Iris pigment epithelial cell (primary cell): ENCODE data around the gene FAM120A.
"Not testable (repeated sequence)": the region's sequence is repeated elsewhere in the genome, so short reads cannot be mapped to it uniquely, and the experiment has no call there.

Source experiments
- DNase-seq: peaks from one replicate; pipeline ENCODE4 v3.0.0-alpha.2; 2011; ENCODE audit warnings: low read depth

FAM120A gene, protein sequence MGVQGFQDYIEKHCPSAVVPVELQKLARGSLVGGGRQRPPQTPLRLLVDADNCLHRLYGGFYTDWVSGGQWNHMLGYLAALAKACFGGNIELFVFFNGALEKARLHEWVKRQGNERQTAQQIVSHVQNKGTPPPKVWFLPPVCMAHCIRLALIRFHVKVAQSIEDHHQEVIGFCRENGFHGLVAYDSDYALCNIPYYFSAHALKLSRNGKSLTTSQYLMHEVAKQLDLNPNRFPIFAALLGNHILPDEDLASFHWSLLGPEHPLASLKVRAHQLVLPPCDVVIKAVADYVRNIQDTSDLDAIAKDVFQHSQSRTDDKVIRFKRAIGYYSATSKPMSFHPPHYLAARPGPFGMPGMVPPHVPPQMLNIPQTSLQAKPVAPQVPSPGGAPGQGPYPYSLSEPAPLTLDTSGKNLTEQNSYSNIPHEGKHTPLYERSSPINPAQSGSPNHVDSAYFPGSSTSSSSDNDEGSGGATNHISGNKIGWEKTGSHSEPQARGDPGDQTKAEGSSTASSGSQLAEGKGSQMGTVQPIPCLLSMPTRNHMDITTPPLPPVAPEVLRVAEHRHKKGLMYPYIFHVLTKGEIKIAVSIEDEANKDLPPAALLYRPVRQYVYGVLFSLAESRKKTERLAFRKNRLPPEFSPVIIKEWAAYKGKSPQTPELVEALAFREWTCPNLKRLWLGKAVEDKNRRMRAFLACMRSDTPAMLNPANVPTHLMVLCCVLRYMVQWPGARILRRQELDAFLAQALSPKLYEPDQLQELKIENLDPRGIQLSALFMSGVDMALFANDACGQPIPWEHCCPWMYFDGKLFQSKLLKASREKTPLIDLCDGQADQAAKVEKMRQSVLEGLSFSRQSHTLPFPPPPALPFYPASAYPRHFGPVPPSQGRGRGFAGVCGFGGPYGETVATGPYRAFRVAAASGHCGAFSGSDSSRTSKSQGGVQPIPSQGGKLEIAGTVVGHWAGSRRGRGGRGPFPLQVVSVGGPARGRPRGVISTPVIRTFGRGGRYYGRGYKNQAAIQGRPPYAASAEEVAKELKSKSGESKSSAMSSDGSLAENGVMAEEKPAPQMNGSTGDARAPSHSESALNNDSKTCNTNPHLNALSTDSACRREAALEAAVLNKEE

DNA sequence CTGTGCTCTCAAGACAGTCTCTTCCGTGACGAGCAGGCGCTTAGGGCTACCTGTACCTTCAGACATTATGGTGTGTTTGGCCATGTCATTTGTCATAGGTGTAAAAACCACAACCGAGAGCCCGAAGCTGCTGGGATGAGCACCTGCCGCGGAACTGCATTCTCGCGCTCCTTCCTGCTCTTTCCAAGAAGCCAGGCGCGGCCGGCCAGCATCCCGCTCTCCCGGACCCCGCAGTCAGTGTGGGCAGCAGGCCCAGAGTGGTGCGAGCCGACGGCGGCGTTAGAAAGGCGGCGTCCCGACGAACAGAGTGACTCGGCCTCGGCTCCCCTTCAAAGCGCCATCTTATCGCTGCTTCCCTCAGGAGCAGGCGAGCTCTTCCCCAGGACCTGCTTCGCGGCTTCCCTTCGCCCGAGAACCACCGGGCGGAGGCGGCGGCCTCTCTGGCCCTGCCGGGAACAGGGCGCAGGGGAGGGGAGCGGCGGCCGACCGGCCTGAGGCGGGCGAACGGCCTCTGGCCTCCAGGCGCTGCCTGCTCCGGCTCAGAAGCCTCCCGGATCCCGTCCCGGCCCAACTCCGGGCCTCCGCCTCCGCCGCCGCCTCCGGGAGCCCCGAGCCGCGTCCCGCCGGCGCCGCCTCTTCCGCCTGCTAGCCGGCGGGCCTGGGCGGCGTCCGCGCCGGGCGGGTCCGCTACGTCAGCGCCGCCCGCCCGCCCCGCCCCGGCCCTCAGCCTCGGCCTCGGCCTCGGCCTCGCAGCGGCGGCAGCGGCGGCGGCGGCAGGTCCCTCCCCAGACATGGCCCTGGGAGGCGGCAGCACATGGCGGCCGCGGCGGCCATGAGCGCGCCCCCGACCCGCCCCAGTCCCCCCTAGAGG lies at the start of gene FAM120A:
Gene FAM120A (plus strand): TSS at position 741 of the 871 bp plus-strand sequence. CDS start 231 bp downstream, outside the sequence.
- DNase-seq, result peak; percentile 79

DNA sequence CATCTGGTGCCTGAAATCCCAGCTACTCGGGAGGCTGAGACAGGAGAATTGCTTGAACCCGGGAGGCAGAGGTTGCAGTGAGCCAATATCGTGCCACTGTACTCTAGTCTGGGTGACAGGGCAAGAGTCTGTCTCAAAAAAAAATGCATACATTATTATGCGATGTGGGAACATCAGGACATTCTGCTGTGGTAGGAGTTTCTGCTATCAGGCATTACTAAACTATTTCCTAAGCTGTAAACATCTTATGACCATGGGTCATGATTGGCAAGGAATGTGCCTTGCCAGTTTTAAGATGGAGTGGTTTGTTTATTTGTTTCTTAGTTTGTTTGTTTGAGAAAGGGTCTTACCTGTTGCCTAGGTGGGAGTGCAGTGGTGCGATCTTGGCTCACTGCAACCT lies 45.1 kb upstream of the FAM120A start:
- DNase-seq, result no peak

DNA sequence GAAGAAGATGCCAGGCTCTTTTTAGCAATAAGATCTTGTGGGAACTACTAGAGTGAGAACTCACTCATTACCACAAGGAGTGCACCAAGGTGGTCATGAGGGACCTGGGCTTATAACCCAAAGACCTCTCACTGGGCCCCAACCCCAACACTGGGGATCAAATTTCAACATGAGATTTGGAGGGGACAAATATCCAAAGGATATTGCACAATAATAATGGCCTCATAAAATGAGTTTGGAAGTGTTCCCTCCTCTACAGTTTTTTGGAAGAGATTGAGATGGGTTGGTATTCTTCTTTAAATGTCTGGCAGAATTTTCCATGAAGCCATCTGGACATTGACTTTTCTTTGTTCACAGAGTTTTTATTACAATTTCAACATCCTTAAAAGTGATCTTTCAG lies 38.0 kb upstream of the FAM120A start:
- DNase-seq, result no peak

DNA sequence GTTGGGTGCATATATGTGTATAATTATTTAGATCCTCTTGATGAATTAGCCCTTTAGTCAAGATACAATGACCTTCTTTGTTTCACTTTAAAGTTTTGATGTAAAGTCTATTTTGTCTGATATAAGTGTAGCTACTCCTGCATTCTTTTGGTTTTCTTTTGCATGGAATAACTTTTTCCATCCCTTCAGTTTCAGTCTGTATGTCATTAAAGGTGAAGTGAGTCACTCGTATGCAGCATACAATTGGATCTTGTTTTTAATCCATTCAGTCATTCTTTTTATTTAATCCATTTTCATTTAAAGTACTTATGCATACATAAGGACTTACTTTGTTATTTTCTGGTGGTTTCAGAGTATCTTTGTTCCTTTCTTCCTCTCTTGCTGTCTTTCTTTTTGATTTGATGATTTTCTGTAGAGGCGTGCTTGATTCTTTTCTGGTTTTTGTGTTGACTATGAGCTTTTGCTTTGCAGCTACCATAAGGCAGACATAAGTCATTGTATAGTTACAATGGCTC lies 36.3 kb upstream of the FAM120A start:
- no peak for DNase-seq

DNA sequence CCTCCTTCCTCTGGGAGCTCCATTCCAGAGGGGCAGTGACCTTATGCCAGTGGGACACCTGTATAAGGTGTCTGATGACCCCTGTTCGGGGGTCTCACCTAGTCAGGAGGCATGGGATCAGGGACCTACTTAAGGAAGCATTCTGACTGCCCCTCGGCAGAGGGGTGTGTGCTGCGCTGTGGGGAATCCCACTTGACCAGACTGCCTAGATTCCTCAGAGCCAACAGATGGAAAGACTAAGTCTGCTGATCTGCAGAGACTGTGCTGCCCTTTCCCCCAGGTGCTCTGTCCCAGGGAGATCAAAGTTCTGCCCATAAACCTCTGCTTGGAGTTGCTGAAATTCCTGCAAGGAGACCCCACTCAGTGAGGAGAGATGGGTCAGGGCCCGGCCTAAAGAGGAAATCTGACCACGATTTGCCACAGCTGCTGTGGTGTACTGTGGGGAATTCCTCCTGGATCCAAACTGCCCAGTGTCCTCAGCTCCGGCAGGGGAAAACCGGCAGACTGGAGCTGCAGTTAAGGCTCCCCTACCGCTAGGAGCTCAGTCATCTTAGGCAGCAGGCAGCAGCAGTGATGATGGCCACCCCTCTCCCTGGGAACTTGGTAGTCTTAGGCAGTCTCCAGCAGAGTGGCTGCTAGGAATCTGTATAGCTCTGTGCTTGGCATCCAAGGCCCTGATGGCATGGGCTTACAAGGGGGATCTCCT lies 34.8 kb upstream of the FAM120A start:
- DNase-seq, result no peak

DNA sequence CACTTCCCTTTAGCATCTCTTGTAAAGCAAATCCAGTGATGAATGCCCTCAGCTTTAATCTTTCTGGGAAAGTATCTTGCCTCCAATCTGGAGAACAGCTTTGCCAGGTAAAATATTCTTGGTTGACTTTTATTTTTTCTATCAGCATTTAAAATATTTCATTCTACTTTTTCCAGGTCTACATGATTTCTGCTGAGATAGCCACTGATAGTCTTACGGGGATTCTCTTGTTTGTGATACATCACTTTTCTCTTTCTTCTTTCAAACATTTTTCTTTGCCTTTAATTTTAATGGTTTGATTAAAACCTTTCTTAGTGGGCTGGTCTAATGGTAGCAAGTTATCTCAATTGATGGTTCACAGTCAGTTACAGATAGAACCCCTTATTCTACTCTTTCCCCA lies 33.9 kb upstream of the FAM120A start:
- no peak for DNase-seq

DNA sequence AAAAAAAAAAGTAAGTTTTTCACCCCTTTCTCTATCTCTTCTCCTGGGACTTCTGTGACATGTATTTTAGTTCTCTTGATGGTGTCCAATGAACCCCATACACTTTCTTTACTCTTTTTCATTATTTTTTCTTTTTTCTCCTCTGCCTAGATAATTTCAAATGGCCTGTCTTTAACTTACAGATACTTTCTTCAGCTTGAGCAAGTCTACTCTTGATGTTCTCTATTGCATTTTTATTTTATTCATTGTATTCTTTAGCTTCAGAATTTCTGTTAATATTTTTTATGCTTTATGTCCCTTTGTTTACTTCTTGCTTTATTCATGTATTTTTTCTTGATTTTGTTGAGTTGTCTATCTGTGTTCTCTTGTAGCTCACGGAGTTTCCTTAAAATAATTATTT lies 32.5 kb upstream of the FAM120A start:
- no peak for DNase-seq

DNA sequence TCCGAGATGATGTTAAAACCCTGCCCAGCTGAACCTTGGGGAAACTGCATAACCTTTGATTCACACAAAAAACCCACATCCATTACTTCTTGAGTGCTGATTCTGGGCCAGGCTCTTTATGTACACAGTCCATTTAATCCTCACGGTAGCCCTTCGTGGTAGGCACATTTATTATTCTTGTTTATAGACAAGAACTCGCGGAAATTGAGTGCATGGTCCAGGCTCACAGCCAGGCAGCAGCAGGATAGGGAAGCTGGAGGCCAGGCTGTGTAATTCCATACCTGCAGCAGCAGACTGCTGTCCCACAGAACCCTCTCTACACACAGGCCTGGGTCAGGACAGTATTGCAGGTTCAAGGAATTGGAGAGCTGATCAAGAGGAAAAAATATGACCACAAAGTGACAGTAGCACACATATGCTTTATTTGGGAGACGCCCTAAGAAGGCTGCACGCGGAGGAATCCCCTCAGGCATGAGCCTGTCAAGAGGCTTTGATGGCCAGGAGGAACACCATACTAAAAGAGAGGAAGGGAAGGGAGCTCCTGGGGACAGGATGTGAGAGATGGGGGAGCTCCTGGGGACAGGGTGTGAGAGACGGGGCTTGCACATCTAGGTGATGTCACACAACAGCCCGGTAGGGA lies 28.4 kb upstream of the FAM120A start:
- DNase-seq, result no peak

DNA sequence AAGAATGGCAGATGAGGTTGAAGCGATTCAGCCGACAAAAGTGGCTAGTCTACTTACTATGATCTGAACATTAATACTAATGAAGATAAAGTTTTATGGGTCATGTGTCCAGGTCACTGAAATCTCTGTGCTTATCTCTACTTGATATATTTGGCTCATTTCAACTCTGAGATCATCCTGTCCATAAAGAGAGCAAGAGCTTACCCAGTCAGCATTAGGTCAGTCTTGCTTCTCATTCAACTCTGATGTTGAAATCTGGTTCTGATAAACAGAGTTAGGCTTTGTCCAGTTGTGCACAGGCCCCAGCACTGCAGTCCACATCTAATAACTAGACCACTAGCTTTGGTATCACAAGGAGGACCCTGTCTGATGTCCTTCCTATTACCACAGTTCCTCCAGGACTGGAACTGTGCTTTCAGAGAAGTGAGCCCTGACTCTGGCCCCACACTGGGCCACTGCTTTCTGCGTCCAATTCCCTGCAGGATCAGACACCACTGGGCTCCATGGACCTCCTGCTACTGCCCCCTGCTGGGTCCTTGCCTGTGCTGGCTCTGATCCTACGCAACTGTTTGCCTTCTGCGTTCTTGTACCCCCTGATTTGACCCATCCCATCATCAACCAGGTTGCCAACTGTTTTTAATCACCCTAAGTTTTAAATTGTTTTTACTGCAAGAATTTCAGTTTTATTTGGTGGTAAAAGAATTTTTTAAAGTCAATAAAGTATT lies 23.7 kb upstream of the FAM120A start:
- peak; percentile 21 for DNase-seq

DNA sequence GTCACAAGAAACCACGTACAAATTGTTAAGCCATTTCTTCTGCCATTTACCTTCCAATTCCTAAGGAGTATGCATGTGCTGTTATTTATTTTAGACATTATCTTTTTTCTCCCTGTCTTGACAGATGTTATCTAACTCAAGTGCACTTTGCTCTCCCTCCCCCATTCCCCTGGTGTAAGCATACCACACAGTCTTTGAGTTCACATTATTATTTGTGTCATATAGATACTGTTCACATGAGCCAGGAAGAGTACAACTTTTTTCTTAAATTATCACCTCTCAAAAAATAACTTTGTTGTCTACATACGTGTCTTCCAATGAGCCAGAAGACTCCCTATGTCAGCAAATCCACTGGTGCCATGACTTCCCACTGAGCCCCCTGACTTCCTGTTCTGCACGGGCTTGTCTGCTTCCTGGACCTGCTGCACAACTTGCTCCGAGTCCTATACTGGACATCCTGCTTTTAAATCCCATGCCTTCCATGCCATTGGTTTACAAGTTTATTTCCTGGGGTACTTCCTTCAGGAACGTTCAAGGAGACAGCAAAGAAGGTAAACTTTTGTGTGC lies 19.9 kb upstream of the FAM120A start:
- no peak for DNase-seq

DNA sequence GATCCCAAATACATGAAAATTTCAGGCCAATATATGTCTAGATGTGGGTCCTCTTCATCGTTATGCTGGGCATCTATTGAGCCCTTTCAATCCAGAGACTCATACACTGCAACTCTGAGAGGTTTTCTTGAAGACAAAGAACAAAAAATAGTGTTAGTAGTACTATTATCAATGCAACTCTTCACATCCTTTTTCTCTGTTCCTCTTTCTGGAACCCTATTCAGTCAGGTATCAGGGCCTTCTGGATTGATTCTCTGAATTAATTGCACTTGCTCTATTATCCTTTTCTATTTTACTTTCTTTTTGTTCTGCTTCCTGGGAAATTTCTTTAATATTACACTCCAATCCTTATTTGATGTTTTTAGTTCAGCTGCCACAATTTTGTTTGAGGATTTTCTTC lies 18.5 kb upstream of the FAM120A start:
- DNase-seq, result no peak

DNA sequence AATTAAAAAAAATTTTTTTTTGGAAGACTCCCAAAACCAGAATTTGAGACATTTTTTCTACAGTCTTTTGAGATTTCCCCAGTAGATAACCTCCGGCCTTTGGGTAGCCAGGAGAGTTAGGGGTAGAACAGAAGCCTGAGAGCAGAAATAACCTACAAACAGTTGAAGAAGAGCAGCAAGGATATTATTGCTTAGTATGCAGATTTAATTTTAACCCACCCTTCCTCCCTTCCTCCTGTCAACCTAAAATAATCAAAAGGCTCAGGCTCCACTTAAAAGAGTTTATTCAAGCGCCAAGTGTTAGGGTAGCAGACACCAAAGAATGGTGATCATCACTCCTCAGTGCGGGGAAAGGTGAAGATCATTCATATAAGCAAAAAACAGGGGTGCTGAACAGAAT lies 17.4 kb upstream of the FAM120A start:
- no peak for DNase-seq

DNA sequence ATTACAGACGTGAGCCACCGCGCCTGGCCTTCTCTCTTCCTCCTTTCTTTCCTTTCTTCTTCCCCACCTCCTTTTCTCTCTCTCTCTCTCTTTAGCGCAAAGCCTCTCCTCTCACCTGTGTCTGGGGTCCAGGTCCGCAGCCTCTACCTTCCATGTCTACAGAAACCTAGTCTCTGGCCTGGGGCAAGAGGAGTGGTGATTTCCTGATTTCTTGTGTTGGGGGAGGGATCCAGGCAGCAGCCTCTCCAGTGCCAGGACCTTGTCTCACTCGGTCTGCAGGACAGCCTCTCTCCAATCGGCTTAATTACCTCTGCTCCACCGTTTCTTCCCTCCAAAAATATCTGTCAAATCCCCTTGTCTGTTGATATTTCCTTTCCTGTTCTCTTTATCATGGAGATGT lies 16.1 kb upstream of the FAM120A start:
- no peak for DNase-seq

DNA sequence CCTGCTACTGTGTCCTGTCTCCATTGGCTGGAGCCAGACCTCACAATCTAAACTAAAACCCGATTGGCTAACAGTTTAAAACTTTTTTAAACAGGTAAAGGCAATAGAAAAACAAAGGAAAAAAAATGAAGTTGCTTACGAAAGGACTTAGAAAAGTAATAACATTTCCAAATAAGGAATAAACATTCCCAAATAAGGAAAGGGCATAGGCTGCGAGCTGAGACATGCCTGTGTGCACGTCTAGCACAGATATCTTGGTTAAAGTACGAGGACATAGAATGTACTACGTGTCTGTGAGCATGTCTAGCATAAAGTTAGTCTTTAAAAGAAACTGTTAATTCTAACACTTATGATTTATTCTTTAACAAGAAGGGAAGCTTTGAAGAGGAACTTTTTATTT lies 15.3 kb upstream of the FAM120A start:
- no peak for DNase-seq

DNA sequence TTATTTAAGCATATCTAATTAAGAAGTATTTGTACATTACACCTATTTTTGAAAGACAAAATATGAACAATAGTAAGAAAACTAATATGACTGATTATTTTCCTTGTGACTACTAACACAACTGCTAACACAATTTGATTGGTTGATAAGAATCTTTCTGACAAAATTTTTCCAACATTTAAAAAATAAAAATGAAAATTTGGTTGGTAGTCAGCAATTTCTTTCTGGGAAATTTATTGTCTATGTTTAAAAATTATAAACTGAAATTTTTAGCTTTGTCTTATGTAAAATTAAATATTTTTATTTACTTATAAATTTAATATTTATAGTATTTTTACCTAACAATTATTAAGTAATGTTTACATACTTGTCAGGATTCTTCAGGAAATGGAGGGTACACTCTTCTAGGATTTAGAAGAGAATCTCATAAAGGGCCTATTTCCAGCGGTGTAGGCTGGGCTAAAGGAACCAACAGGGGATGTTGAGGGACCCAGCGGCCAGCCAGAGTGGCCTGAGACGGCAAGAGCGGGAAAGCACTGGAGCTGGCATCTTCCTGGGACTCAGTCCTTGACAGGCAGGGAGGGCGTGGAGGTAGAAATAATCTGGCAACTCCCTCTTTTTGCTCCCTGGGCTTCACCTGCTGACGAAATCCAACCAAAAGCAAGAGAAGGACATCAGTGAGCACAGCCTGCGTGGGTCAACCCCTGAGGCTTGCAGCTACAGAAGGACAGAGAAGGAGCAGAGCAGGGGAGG lies 14.7 kb upstream of the FAM120A start:
- no peak for DNase-seq

DNA sequence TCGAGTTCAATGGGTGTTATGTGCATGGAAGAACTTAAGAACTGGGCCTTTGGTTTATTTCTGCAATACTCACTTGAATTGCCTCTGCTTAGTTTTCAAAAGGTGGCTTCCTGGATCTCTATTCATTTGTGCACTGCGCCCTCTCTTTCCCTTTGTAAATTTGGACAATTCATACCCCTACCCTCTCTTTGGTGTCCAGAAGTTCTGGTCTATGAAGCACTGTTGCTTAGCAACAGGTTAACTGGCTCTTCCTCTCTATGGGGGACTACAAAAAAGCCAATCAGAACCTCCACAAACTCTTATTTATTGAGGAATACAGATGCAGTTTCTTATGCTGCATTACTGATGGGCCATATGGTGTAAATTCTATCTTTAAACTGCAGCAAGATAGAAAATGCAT lies 13.5 kb upstream of the FAM120A start:
- no peak for DNase-seq

DNA sequence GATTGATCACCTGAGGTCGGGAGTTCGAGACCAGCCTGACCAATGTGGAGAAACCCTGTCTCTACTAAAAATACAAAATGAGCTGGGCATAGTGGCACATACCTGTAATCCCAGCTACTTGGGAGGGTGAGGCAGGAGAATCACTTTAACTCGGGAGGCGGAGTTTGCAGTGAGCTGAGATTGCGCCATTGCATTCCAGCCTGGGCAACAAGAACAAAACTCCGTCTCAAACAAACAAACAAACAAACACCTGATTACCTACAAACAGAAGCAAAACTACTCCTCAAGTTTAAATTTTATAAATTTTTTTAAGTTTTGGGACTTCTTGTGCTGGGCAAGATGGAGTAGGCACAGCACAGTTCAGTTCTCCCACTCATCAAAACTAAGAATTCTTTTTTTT lies 12.2 kb upstream of the FAM120A start:
- DNase-seq, result not testable (repeated sequence)

DNA sequence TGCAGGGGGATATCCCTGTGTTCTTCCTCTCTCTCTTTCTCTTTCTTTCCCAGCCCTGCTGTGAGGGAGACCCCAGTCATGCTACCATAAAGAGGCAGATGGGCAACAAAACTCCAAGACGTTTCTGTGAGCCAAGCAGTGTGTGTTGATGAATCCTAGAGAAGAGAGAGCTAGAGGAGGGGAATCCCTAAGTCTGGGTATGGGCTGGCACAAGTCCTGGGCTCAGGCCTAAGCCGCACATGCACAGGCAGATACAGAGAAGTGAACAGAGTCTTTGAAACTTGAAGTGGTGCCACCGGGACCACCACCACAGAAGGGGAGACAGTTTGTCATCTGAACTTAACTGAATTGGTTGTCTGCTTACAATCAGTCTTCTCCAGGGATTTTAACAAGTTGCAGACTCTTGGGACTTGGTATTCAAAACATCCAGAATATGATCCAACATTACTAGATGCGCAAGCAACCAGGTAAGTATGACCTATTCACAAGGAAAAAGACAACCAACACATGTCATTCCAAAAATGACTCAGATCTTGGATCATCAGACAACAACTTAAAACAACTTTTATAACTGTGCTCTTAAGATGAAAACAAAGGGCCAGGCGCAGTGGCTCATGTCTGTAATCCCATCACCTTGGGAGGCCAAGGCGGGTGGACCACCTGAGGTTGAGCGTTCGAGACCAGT lies 10.4 kb upstream of the FAM120A start:
- no peak for DNase-seq
